HL-60 (cell line): ENCODE results near the gene KMT5B.

Experiments used
- POLR2AphosphoS5 ChIP-seq: IDR thresholded peaks from 2 replicates; pipeline ENCODE4 v1.6.1; 2012; ENCODE audit warnings: low read depth
- TF ChIP-seq, protein P1 (sequence below): IDR thresholded peaks from one replicate; pipeline ENCODE4 v1.5.1; 2011; ENCODE audit warnings: low read length, control low read depth, inconsistent platforms; ENCODE audit not compliant: insufficient read depth
- TF ChIP-seq, protein P2 (sequence below): IDR thresholded peaks from 2 replicates; pipeline ENCODE4 v1.6.1; 2012; ENCODE audit warnings: low read depth; ENCODE audit not compliant: insufficient replicate concordance

DNA sequence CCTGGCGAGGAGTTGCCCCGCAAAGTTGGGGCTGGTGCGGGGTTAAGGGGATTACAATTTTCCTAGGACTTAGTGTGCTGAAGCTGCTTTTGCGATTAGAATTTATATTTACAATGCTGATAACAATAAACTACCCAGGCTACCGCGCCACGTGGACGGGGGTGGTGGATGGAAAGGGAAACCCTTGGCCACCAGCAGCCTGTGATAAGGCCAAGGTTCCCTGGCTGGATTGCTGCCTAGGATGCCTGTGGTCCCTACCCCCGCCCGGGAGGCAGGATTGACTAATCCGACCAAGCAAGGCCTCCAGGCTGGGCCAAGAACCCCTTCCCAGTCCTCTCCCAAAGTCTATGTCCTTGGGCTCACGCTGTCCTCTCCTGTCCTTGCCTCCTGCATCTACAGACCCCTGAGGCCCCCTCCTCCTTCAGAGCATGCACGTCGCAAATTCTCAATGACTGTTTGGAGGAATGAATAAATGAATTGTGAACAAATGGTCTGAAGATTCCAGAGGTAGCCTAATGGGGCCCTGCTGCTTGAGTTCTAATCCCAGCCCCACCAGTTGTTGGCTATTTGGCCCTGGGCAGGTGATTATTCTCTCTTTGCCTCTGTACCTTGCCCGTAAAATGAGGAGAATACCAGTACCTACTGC lies 84.3 kb downstream of the KMT5B start:
- TF ChIP-seq, protein P1, sequence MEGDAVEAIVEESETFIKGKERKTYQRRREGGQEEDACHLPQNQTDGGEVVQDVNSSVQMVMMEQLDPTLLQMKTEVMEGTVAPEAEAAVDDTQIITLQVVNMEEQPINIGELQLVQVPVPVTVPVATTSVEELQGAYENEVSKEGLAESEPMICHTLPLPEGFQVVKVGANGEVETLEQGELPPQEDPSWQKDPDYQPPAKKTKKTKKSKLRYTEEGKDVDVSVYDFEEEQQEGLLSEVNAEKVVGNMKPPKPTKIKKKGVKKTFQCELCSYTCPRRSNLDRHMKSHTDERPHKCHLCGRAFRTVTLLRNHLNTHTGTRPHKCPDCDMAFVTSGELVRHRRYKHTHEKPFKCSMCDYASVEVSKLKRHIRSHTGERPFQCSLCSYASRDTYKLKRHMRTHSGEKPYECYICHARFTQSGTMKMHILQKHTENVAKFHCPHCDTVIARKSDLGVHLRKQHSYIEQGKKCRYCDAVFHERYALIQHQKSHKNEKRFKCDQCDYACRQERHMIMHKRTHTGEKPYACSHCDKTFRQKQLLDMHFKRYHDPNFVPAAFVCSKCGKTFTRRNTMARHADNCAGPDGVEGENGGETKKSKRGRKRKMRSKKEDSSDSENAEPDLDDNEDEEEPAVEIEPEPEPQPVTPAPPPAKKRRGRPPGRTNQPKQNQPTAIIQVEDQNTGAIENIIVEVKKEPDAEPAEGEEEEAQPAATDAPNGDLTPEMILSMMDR, result no peak
- TF ChIP-seq POLR2AphosphoS5, result no peak
- TF ChIP-seq, protein P2, sequence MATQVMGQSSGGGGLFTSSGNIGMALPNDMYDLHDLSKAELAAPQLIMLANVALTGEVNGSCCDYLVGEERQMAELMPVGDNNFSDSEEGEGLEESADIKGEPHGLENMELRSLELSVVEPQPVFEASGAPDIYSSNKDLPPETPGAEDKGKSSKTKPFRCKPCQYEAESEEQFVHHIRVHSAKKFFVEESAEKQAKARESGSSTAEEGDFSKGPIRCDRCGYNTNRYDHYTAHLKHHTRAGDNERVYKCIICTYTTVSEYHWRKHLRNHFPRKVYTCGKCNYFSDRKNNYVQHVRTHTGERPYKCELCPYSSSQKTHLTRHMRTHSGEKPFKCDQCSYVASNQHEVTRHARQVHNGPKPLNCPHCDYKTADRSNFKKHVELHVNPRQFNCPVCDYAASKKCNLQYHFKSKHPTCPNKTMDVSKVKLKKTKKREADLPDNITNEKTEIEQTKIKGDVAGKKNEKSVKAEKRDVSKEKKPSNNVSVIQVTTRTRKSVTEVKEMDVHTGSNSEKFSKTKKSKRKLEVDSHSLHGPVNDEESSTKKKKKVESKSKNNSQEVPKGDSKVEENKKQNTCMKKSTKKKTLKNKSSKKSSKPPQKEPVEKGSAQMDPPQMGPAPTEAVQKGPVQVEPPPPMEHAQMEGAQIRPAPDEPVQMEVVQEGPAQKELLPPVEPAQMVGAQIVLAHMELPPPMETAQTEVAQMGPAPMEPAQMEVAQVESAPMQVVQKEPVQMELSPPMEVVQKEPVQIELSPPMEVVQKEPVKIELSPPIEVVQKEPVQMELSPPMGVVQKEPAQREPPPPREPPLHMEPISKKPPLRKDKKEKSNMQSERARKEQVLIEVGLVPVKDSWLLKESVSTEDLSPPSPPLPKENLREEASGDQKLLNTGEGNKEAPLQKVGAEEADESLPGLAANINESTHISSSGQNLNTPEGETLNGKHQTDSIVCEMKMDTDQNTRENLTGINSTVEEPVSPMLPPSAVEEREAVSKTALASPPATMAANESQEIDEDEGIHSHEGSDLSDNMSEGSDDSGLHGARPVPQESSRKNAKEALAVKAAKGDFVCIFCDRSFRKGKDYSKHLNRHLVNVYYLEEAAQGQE, result no peak
